D721Med (cell line): ENCODE measurements around the gene PLEKHM1.

ENCODE experiments used
- DNase-seq: peaks from one replicate; pipeline ENCODE4 v3.0.0; 2011; ENCODE audit warnings: low spot score; ENCODE audit not compliant: insufficient read length
- FAIRE-seq: peaks from 2 replicates; lab custom pipeline; 2011; peaks lifted over from hg19 to GRCh38; lab: Jason Lieb, UNC
- TF ChIP-seq, protein P1 (sequence below): IDR thresholded peaks from 2 replicates; pipeline ENCODE4 v1.5.1; 2012; ENCODE audit warnings: mild to moderate bottlenecking, control low read depth; ENCODE audit not compliant: insufficient read depth; ENCODE audit errors: missing control alignments

The PLEKHM1 gene

DNA sequence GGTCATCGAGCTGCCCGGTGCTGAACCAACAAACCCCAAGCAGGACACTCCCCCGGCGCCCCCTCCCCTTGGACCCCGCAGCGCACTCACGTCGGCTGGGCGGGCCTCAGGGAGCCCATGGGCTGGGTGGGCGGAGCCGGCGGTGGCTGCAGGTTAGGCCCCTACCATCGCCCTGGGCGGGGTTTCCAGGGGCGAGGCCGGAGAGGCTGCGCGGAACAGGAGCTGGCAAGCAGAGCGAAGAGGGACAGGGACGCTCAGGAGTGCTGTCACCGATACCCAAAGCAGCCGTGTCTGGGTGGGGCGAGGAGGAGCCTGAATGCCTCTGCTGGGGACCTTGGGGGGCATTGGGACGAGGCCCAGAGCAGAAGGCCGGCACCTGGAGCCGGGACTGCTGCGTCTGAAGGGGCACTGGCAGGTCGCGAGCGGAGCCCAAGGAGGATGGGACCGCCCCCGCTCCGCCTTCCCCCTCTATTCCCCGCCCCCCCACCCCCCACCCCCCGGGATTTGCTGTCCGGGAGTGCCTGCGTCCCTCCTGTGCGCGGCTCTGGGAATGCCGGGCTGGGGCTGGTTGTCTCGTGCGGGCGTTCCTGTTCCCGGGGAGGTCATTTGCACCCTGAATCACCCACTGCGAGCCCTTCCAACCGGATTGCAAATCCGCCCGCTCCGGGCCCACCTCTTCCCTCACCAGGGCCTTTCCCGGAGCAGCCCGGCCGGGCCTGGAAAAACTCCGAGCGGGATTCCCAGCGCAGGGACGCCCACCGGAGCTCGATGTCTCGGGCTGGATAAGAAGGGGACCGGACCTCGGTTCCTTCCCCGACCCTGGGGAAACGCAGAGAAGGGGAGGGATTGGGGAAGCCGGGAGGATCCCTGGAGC is 58.8 kb downstream of the PLEKHM1 start:
- DNase-seq, result peak; percentile 88
- TF ChIP-seq, protein P1, sequence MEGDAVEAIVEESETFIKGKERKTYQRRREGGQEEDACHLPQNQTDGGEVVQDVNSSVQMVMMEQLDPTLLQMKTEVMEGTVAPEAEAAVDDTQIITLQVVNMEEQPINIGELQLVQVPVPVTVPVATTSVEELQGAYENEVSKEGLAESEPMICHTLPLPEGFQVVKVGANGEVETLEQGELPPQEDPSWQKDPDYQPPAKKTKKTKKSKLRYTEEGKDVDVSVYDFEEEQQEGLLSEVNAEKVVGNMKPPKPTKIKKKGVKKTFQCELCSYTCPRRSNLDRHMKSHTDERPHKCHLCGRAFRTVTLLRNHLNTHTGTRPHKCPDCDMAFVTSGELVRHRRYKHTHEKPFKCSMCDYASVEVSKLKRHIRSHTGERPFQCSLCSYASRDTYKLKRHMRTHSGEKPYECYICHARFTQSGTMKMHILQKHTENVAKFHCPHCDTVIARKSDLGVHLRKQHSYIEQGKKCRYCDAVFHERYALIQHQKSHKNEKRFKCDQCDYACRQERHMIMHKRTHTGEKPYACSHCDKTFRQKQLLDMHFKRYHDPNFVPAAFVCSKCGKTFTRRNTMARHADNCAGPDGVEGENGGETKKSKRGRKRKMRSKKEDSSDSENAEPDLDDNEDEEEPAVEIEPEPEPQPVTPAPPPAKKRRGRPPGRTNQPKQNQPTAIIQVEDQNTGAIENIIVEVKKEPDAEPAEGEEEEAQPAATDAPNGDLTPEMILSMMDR, result no peak
- FAIRE-seq, result no peak

DNA sequence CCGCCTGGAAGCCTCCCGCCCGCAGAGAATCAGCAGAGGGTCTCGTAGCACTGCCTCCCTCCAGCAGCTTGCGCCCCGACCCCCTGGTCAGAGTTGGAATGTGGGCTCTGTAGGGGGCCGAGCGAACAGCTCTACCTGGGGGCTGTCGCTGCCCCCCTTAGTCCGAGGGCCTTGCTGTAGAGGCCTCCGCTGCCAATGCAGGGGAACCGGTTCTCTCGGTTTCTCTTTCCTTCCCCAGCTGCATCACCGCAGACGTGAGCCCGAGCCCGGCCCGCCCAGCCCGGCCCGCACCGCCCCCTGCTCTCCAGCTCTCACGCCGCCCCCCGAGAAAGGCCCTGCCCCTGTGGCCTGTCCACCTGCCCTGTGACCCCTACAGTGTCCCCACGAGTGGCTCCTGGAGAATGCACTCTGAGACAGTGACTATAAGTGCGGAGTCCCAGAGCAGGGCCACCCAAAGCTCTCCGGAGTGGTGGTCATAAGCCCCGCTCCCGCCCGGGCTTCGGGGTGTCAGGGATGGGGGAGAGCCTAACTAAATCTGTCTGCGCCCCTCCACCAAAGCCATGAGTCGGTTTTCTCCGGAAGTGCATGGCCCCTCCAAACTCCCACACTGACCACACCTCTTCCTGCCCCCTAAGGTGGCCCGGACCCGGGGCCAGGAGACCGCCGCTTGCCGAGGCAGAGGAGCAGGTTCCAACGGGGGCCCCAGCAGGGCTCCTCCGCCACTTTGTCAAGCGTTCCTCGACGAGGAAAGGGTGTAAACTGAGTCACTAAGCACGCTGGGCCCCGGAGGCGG is 59.6 kb downstream of the PLEKHM1 start:
- FAIRE-seq, result no peak

DNA sequence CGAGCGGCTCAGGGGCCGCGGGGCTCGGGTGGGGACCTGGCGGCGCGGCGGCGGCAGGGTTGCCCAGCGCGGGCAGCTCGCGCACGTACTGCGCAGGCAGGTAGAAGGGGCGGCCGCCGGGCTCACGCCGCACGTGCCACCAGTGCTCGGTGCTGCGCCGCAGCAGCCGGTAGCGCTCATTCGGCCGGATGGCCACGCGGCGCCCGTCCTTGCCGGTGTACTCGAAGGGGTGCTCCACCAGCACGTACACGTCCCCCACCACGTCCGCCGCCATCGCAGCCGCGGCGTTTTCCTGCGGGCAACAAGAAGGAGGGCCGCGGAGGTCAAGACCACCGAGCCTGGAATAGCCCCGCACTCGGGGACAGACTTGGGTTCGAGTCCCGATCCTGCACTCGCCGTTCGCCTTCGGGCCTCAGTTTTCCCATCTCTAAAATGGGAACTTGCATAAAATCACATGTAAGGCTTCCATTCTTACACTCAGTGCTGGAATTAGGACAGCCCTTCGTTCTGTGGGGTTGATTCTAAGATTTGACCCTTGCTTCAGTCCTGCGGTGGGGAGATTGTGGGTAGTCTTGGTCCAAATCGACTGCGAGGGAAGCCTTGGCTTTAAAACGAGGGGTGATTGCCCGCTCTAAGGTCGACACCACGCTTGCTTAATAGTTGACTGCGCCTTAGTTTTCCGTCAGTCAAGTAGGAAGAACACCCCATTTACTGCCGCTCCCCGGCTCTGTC is 60.3 kb downstream of the PLEKHM1 start:
- TF ChIP-seq, protein P1, result no peak
- FAIRE-seq (no peak), DNase-seq (no peak)

More for the DNA sequence above, 59.6 kb downstream of the PLEKHM1 start:
- TF ChIP-seq, protein P1, result no peak
- no peak for DNase-seq

DNA sequence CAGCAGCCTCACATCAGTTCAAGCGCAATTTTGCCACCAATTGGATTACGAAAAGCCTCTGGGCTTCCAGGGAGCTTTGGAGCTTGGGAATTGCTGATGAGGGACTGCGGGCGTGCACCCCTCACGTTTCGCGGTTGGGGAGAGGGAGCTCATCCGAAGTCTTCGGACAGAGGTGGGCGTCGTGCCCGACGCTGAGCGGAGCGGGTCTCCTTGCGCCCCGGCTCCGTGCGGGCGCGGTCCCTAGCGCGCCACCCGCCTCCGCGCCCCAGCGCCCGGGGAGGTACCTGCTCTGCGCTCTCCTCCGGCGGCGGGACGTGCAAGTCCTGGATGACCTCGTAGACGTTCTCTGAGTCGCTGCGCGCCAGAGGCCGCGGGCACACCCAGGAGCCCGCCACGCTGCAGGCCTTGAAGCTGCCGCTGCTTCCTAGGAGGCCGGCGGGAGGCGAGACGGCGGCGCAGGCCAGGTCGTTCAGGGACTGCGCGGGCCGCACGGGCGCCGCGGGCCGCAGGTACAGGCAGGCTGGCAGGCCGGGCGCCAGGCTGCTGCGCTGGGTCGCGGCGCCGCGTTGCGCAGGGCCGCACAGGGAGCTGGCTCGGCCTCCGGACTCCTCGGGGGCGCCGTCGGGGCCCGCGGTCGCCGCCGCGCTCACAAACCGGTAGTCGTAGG is 61.0 kb downstream of the PLEKHM1 start:
- TF ChIP-seq, protein P1, result no peak
- no peak for FAIRE-seq
- no peak for DNase-seq

DNA sequence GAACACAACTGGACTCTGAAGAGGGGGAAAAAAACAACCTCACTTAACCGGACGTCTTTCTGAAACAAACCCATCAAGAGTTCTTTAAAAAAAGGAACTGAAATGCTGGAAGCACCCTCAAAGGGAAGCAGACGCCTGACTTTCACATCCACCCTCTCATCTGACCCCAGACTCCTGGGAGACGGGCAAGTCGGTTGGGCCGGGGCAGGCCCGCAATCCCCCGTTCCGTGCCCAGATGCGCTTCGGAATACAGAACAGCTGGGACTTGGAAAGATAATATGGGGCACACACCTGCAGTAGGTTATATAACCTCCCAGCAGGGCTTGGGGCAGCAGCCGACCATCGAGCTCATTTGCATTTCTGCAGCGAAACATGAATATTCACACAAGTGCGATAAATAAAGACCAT is 61.6 kb downstream of the PLEKHM1 start:
- FAIRE-seq (no peak), DNase-seq (no peak)
- TF ChIP-seq, protein P1, result no peak

DNA sequence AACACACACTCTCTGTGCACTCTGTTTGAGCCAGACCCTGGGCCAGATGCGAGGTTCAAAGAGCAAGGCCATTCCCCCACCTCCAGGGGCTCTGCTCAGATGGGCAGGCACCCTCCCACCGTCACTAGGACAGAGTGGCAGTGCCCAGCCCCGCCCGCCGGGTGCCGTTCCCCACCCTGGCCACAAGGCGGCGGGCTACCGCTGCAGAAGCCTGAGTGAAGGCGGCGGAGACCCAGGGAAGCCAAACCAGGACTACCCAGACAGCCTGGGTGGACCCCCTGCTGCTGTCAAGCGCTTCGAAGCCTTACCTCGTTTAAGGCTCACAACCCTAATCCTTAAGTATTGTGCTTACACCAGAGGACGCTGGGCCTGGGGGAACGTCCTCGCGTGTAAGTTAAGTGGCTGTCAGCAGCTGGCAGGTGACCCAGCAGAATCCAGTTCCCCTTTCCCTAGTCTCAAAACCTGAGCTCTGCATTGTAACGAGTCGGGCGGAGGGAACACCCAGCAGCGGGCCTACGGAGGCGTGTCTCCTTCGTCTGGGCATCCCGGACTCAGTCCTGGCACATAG is 62.4 kb downstream of the PLEKHM1 start:
- TF ChIP-seq, protein P1, result peak; percentile 95
- DNase-seq (peak; percentile 72), FAIRE-seq (no peak)
